Activated gamma-delta T cell treated with Interleukin-2 at 50 U/mL for 16 hours (primary cell): ENCODE data around the gene SSX3.
"Not testable (repeated sequence)": the region's sequence is repeated elsewhere in the genome, so short reads cannot be mapped to it uniquely, and the experiment has no call there.

ENCODE experiments used
- DNase-seq: peaks from one replicate; pipeline ENCODE4 v3.0.0-alpha.2; 2020

The SSX3 gene

DNA sequence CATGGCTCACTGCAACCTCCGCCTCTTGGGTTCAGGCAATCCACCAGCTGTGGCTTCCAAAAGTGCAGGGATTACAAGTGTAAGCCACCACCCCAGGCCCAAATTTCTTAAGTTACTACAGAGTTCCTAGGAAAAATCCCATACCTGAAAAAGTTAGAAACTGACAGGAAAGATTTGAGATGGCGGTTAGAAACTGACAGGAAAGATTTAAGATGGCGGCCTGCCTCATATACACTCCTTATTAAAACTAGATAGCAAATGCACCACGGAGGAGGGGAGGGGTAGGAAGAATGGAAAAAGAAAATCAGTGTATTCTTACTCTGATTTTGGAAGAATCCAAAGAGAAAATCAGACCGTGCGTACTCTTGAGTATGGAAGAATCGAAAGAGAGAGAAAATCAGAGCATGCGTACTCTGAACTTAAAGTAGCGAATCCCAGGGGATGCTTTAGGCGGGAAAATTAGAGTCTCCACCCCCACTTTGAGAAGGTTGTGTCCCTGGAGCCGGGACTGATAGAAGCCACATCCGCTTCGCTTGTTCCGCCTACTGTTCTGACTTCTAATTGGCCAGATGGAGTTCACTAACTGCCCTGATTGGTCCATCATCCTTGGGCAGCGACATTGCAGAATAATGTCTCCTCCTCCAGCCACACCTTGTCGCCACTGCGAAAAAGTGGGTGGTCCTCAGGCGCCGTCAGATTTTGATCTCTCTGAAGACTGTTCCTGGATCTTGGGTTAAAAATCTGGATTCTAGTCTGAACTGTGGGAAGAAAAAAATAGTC lies at the start of gene SSX3:
SSX3 (minus strand) TSS at position 389 of the 780 bp plus-strand sequence. CDS start 1,454 bp downstream, outside the sequence.
- DNase-seq: not testable (repeated sequence)

GRCh38 chrX:48397825-48398224 lies 41.3 kb upstream of the SSX3 start:
- DNase-seq: not testable (repeated sequence)

DNA sequence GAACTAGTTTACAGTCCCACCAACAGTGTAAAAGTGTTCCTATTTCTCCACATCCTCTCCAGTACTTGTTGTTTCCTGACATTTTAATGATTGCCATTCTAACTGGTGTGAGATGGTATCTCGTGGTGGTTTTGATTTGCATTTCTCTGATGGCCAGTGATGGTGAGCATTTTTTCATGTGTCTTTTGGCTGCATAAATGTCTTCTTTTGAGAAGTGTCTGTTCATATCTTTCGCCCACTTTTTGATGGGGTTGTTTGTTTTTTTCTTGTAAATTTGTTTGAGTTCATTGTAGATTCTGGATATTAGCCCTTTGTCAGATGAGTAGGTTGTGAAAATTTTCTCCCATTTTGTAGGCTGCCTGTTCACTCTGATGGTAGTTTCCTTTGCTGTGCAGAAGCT lies 40.4 kb upstream of the SSX3 start:
- not testable (repeated sequence) for DNase-seq

GRCh38 chrX:48383239-48383638 lies 26.7 kb upstream of the SSX3 start, which contains the start of gene SSX4:
Gene SSX4, plus strand, starts transcription at chrX:48383539. Its CDS starts 515 bp downstream, at chrX:48384054.
- DNase-seq: not testable (repeated sequence)

DNA sequence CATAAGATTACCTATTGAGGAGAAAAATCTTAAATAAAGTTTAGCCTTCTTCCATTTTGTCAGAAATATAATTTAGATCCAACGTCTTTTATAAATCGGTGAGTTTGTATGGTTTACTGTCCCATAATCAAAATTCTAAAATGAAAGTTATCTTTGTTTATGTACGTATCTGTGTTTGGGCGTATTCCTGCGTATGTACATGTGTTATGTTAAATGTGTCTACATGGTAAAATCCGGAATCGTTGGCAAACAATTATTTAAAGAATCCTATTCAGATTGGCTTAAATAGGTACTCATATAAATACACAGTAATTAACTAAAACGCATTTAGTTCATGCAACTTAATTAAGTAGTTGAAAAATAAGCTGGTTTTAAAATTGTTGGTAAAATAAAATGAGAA lies 13.9 kb upstream of the SSX3 start:
- not testable (repeated sequence) for DNase-seq

DNA sequence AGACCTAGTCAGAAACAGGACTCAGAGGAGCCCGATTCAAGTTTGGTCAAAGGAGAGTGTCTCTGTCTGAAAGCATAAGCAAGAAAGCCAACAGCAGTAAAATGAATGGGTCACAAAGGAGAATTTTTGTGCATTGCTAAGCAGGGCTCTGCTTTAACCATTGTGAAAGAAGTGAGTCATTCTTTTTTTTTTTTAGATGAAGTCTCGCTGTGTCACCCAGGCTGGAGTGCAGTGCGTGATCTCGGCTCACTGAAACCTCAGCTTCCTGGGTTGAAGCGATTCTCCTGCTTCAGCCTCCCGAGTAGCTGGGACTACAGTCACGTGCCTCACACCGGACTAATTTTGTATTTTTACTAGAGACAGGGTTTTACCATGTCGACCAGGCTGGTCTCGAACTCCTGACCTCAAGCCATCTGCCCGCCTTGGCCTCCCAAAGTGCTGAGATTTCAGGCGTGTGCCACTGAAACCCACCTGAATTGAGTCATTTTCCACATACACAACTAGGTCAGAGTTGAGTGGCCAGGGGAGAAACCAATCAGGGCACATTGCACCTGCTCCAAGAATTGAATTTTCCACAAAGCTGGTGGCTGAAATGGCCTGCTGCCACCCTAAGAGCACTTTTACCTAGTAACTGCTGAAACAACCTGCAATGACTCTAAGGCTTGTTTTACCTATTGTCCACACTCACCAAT lies 11.4 kb upstream of the SSX3 start:
- DNase-seq: not testable (repeated sequence)

GRCh38 chrX:48359281-48359680 lies 2.8 kb upstream of the SSX3 start:
- DNase-seq: not testable (repeated sequence)

DNA sequence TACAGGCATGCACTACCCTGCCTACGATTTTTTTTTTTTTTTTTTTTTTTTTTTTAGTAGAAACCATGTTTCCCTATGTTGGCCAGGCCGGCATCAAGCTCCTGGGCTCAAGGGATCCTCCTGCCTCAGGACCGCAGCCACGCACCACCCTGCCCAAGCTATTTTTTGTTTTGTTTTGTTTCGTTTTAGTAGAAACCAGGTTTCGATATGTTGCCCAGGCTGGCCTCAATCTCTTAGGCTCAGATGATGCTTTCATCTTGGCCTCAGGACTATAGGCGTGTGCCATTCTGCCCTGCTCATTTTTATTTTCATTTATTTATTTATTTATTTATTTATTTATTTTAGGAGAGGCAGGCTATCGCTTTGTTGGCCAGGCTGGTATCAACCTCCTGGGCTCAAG lies 1.2 kb upstream of the SSX3 start:
- DNase-seq: no peak

- not testable (repeated sequence) for DNase-seq
Observed at GRCh38 chrX:48346059-48346458, 10.4 kb downstream of the SSX3 start.

DNA sequence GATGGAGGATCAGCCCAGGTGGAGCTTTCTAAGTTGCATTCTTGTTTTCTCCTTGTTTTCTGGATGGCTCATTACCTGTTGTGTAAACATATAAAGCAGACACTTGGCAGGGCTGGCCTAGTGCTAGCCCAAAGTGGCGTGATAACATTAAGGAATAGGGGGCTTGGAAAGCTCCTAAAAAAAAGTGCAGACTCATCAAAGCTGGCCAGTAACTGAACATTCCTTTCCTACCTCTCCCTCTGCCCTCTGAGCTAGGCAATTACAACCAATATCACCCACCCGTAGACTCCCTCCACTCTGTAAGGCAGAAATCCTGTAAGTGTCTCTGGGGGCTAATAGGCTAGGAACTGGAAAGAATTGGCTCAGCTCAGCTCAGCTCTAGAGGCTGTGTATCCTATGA lies 42.5 kb downstream of the SSX3 start:
- DNase-seq: not testable (repeated sequence)

- DNase-seq: no peak
Observed at GRCh38 chrX:48306175-48306574, 50.3 kb downstream of the SSX3 start.
